ENCODE results near the gene KNSTRN.
A peak's percentile ranks its signal among the peaks of the same experiment; 100 is the strongest.

- TF ChIP-seq ZBTB33 (IDR thresholded peaks at IDR 0.05) (no peak), CTCF (IDR thresholded peaks at IDR 0.05; ENCODE audit: low read depth, low read length, missing input control) (no peak), SP1 (IDR thresholded peaks at IDR 0.05) (peak; percentile 69), EGR1 (IDR thresholded peaks at IDR 0.05; ENCODE audit: low read depth in 2 of 2) (peak in 1 of 2 donors; percentile 61), YY1 (IDR thresholded peaks at IDR 0.05) (no peak), MAX (IDR thresholded peaks at IDR 0.05) (no peak), FOXA1 (IDR thresholded peaks at IDR 0.05) (no peak), HNF4G (IDR thresholded peaks at IDR 0.05) (peak; percentile 46), JUND (IDR thresholded peaks at IDR 0.05) (peak in 1 of 2 donors; percentile 55), TAF1 (conservative IDR thresholded peaks at IDR 0.05) (no peak), ATF3 (IDR thresholded peaks at IDR 0.05) (no peak), RXRA (IDR thresholded peaks at IDR 0.05) (peak; percentile 67 to 87)
- TF ChIP-seq, protein P1, sequence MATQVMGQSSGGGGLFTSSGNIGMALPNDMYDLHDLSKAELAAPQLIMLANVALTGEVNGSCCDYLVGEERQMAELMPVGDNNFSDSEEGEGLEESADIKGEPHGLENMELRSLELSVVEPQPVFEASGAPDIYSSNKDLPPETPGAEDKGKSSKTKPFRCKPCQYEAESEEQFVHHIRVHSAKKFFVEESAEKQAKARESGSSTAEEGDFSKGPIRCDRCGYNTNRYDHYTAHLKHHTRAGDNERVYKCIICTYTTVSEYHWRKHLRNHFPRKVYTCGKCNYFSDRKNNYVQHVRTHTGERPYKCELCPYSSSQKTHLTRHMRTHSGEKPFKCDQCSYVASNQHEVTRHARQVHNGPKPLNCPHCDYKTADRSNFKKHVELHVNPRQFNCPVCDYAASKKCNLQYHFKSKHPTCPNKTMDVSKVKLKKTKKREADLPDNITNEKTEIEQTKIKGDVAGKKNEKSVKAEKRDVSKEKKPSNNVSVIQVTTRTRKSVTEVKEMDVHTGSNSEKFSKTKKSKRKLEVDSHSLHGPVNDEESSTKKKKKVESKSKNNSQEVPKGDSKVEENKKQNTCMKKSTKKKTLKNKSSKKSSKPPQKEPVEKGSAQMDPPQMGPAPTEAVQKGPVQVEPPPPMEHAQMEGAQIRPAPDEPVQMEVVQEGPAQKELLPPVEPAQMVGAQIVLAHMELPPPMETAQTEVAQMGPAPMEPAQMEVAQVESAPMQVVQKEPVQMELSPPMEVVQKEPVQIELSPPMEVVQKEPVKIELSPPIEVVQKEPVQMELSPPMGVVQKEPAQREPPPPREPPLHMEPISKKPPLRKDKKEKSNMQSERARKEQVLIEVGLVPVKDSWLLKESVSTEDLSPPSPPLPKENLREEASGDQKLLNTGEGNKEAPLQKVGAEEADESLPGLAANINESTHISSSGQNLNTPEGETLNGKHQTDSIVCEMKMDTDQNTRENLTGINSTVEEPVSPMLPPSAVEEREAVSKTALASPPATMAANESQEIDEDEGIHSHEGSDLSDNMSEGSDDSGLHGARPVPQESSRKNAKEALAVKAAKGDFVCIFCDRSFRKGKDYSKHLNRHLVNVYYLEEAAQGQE (IDR thresholded peaks at IDR 0.05): peak; percentile 89
Observed at GRCh38 chr15:40353697-40354096, 28.8 kb upstream of the KNSTRN start.

Measured in liver (tissue), 3 donors.